K562 (cell line): ENCODE data around the gene FUT8.

Experiments
- BRF1 ChIP-seq: IDR thresholded peaks from 3 replicates; pipeline ENCODE4 v1.6.1; 2011; ENCODE audit warnings: borderline replicate concordance, mild to moderate bottlenecking; ENCODE audit not compliant: insufficient read length; ENCODE audit errors: extremely low read depth
- HCFC1 ChIP-seq: IDR thresholded peaks from 2 replicates; pipeline ENCODE4 v1.6.1; 2012; ENCODE audit warnings: low read depth, low read length, improper control_type of control experiment
- MTA2 ChIP-seq: fragments of 450-650 bp; IDR thresholded peaks from 2 replicates; pipeline ENCODE4 v1.6.1; 2016; ENCODE audit warnings: low read depth
- MYC ChIP-seq, 2 experiments: fragments of 250-450 bp in 1 of 2; sonication (Bioruptor Pico) in 1 of 2; IDR thresholded peaks; 2 replicates each; pipeline versions ENCODE4 v1.5.1 to v1.6.1; 2012 to 2021; ENCODE audit warnings: low read depth in 2 of 2, borderline replicate concordance in 1 of 2, improper control_type of control experiment in 1 of 2, low read length in 1 of 2, mild to moderate bottlenecking in 1 of 2, moderate library complexity in 1 of 2
- SMARCB1 ChIP-seq: IDR thresholded peaks from 2 replicates; pipeline ENCODE4 v1.6.1; 2011; ENCODE audit warnings: improper control_type of control experiment, low read depth; ENCODE audit not compliant: insufficient read length
- TF ChIP-seq, protein P1 (sequence below): fragments of 250-450 bp; sonication (Bioruptor Pico); IDR thresholded peaks from 2 replicates; pipeline ENCODE4 v1.5.0; 2021; ENCODE audit warnings: mild to moderate bottlenecking, borderline replicate concordance
- TF ChIP-seq, protein P2 (sequence below): sonication (generic); formaldehyde crosslinking; IDR thresholded peaks from 2 replicates; pipeline ENCODE4 v1.8.0; 2023; ENCODE audit warnings: mild to moderate bottlenecking, missing genetic modification reagents
- TF ChIP-seq, protein P3 (sequence below), 3 experiments: IDR thresholded peaks in 2 of 3; conservative IDR thresholded peaks in 1 of 3; 2 replicates each; pipeline ENCODE4 v1.5.1; 2011 to 2012; ENCODE audit warnings: low read length in 3 of 3, mild to moderate bottlenecking in 3 of 3, control low read depth in 2 of 3, improper control_type of control experiment in 1 of 3, inconsistent platforms in 1 of 3, low read depth in 1 of 3, mixed read lengths in 1 of 3, moderate library complexity in 1 of 3; ENCODE audit not compliant: insufficient read depth in 2 of 3
- TF ChIP-seq, protein P4 (sequence below): sonication (generic); formaldehyde crosslinking; IDR thresholded peaks from 2 replicates; pipeline ENCODE4 v1.8.1; 2022; ENCODE audit warnings: missing genetic modification reagents

DNA sequence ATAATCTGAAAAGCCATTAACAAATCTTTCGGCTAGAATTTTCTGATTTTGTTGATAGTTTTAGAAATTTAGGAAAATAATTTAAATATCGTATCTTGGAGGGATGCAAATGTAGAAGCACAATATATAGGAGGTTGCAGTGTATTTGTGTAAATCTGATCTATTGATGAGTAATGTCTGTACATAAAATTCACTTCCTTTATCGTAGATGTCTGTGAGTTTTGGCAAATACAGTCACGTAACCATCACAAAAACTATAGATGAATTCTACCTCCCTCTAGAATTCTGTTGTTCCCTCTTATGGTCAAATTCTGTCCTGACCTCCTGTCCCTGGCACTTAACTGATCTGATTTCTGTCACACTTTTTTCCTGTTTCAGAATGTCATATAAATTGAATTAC is 151.8 kb downstream of the FUT8 start:
- no peak for TF ChIP-seq MYC (IDR thresholded peaks at IDR 0.05; ENCODE audit: low read depth, low read length)
- no peak for TF ChIP-seq MYC (CRISPR knock-in tag; IDR thresholded peaks at IDR 0.05; ENCODE audit: borderline replicate concordance, low read depth)
- no peak for TF ChIP-seq SMARCB1
- TF ChIP-seq, protein P1, sequence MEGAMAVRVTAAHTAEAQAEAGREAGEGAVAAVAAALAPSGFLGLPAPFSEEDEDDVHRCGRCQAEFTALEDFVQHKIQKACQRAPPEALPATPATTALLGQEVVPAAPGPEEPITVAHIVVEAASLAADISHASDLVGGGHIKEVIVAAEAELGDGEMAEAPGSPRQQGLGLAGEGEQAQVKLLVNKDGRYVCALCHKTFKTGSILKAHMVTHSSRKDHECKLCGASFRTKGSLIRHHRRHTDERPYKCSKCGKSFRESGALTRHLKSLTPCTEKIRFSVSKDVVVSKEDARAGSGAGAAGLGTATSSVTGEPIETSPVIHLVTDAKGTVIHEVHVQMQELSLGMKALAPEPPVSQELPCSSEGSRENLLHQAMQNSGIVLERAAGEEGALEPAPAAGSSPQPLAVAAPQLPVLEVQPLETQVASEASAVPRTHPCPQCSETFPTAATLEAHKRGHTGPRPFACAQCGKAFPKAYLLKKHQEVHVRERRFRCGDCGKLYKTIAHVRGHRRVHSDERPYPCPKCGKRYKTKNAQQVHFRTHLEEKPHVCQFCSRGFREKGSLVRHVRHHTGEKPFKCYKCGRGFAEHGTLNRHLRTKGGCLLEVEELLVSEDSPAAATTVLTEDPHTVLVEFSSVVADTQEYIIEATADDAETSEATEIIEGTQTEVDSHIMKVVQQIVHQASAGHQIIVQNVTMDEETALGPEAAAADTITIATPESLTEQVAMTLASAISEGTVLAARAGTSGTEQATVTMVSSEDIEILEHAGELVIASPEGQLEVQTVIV = no peak
- TF ChIP-seq MTA2 = no peak
- TF ChIP-seq, protein P2, sequence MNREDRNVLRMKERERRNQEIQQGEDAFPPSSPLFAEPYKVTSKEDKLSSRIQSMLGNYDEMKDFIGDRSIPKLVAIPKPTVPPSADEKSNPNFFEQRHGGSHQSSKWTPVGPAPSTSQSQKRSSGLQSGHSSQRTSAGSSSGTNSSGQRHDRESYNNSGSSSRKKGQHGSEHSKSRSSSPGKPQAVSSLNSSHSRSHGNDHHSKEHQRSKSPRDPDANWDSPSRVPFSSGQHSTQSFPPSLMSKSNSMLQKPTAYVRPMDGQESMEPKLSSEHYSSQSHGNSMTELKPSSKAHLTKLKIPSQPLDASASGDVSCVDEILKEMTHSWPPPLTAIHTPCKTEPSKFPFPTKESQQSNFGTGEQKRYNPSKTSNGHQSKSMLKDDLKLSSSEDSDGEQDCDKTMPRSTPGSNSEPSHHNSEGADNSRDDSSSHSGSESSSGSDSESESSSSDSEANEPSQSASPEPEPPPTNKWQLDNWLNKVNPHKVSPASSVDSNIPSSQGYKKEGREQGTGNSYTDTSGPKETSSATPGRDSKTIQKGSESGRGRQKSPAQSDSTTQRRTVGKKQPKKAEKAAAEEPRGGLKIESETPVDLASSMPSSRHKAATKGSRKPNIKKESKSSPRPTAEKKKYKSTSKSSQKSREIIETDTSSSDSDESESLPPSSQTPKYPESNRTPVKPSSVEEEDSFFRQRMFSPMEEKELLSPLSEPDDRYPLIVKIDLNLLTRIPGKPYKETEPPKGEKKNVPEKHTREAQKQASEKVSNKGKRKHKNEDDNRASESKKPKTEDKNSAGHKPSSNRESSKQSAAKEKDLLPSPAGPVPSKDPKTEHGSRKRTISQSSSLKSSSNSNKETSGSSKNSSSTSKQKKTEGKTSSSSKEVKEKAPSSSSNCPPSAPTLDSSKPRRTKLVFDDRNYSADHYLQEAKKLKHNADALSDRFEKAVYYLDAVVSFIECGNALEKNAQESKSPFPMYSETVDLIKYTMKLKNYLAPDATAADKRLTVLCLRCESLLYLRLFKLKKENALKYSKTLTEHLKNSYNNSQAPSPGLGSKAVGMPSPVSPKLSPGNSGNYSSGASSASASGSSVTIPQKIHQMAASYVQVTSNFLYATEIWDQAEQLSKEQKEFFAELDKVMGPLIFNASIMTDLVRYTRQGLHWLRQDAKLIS (CRISPR knock-in tag) = no peak
- TF ChIP-seq, protein P3, sequence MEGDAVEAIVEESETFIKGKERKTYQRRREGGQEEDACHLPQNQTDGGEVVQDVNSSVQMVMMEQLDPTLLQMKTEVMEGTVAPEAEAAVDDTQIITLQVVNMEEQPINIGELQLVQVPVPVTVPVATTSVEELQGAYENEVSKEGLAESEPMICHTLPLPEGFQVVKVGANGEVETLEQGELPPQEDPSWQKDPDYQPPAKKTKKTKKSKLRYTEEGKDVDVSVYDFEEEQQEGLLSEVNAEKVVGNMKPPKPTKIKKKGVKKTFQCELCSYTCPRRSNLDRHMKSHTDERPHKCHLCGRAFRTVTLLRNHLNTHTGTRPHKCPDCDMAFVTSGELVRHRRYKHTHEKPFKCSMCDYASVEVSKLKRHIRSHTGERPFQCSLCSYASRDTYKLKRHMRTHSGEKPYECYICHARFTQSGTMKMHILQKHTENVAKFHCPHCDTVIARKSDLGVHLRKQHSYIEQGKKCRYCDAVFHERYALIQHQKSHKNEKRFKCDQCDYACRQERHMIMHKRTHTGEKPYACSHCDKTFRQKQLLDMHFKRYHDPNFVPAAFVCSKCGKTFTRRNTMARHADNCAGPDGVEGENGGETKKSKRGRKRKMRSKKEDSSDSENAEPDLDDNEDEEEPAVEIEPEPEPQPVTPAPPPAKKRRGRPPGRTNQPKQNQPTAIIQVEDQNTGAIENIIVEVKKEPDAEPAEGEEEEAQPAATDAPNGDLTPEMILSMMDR (IDR thresholded peaks at IDR 0.05 in 2 of 3, conservative IDR thresholded peaks at IDR 0.05 in 1 of 3; ENCODE audit: insufficient read depth in 2 of 3, low read depth in 1 of 3, low read length in 3 of 3) = no peak
- TF ChIP-seq, protein P4, sequence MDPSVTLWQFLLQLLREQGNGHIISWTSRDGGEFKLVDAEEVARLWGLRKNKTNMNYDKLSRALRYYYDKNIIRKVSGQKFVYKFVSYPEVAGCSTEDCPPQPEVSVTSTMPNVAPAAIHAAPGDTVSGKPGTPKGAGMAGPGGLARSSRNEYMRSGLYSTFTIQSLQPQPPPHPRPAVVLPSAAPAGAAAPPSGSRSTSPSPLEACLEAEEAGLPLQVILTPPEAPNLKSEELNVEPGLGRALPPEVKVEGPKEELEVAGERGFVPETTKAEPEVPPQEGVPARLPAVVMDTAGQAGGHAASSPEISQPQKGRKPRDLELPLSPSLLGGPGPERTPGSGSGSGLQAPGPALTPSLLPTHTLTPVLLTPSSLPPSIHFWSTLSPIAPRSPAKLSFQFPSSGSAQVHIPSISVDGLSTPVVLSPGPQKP (CRISPR knock-in tag) = no peak
- TF ChIP-seq HCFC1 = no peak
- TF ChIP-seq BRF1 = no peak
